CD4-positive, alpha-beta T cell (primary cell): ENCODE results near the gene TSPYL4. TPM values are rescaled to one million over a fixed set of nuclear protein-coding genes. Genes with fewer than 3 reads are reported as not detected.
"Not testable (repeated sequence)": the region's sequence is repeated elsewhere in the genome, so short reads cannot be mapped to it uniquely, and the experiment has no call there.

Source experiments
- ATAC-seq: fragments of 200-7000 bp; cut with Tn5 transposase; one replicate; pipeline ENCODE4 v1.10.0; 2022; ENCODE audit warnings: mild to moderate bottlenecking; ENCODE audit not compliant: poor library complexity
- CTCF ChIA-PET: fragments of 350-600 bp; sonication (Branson Sonifier 250); formaldehyde crosslinking; loops from one replicate; lab custom pipeline; 2021; ENCODE audit warnings: antibody characterized with exemption, inconsistent platforms; lab: Charles Lee
- POLR2A ChIA-PET: fragments of 350-600 bp; sonication (Branson Sonifier 250); formaldehyde crosslinking; loops from one replicate; lab custom pipeline; 2021; ENCODE audit warnings: antibody characterized with exemption, inconsistent platforms; lab: Charles Lee
- DNase-seq, 14 experiments: peaks; one replicate each; pipeline ENCODE4 v3.0.0-alpha.2; 2013 to 2020; ENCODE audit warnings: mixed read lengths in 2 of 14
- H3K27ac ChIP-seq, 2 donors: one replicate each; pipeline versions ENCODE4 v1.5.1 to v1.7.0; 2013; ENCODE audit warnings: low read length in 2 of 2, low read depth in 1 of 2, mild to moderate bottlenecking in 1 of 2
- H3K27me3 ChIP-seq, 2 experiments: 1 replicate in 1 of 2; 2 replicates in 1 of 2; pipeline versions ENCODE4 v1.6.1 to v1.7.0; 2013; ENCODE audit warnings: low read length in 2 of 2, control low read depth in 1 of 2, mild to moderate bottlenecking in 1 of 2, moderate library complexity in 1 of 2; ENCODE audit not compliant: insufficient read depth in 2 of 2, control insufficient read depth in 1 of 2
- H3K36me3 ChIP-seq: one replicate; pipeline ENCODE4 v1.6.1; 2013; ENCODE audit warnings: low read length, control low read depth; ENCODE audit not compliant: insufficient read depth
- H3K4me1 ChIP-seq: one replicate; pipeline ENCODE4 v1.6.1; 2013; ENCODE audit warnings: low read length, control low read depth; ENCODE audit not compliant: insufficient read depth
- H3K4me3 ChIP-seq: one replicate; pipeline ENCODE4 v1.5.1; 2013; ENCODE audit warnings: mild to moderate bottlenecking, low read length, moderate library complexity
- H3K9me3 ChIP-seq, 2 experiments: 1 replicate in 1 of 2; 2 replicates in 1 of 2; pipeline versions ENCODE4 v1.6.1 to v1.7.0; 2013; ENCODE audit warnings: low read length in 2 of 2, mild to moderate bottlenecking in 2 of 2, control low read depth in 1 of 2, moderate library complexity in 1 of 2; ENCODE audit not compliant: control insufficient read depth in 1 of 2, insufficient read depth in 1 of 2
- H3K27ac Mint-ChIP-seq: one replicate; pipeline ENCODE4 v1.8.0; 2020; ENCODE audit warnings: mixed read lengths
- H3K27me3 Mint-ChIP-seq: one replicate; pipeline ENCODE4 v1.8.0; 2021; ENCODE audit warnings: mixed read lengths
- H3K36me3 Mint-ChIP-seq: one replicate; pipeline ENCODE4 v1.8.0; 2021; ENCODE audit warnings: low read depth, mixed read lengths
- H3K4me1 Mint-ChIP-seq: one replicate; pipeline ENCODE4 v1.8.0; 2021; ENCODE audit warnings: low read depth, mixed read lengths
- H3K4me3 Mint-ChIP-seq: one replicate; pipeline ENCODE4 v1.8.0; 2020; ENCODE audit warnings: mild to moderate bottlenecking, mixed read lengths
- H3K9me3 Mint-ChIP-seq: one replicate; pipeline ENCODE4 v1.8.0; 2020; ENCODE audit warnings: mixed read lengths
- CTCF ChIP-seq: fragments of 200-600 bp; IDR thresholded peaks from one replicate; pipeline ENCODE4 v1.8.0; 2022; ENCODE audit warnings: antibody characterized with exemption, mild to moderate bottlenecking
- intact Hi-C, 2 experiments: fragments of 100-400 bp; cut with DNase I in 1 of 2; cut with micrococcal nuclease in 1 of 2; formaldehyde crosslinking; loops; one replicate each; pipeline versions ENCODE4 v1.15.1 to v1.9.0; 2023 to 2025; cut with DNase I, micrococcal nuclease
- total RNA-seq, 174 experiments: library from RNA in 2 of 174; stranded (reverse) in 2 of 174; gene quantifications; one replicate each; pipeline ENCODE4 v1.2.3 and lab custom pipeline; 2021 to 2026

TSPYL4 gene
- total RNA-seq, 2 experiments from 2014 or later = 35.9 to 37.7 TPM

GRCh38 chr6:116287689-116288282 is 33.9 kb upstream of the TSPYL4 start:
- Mint-ChIP-seq H3K27ac (no peak overlapping the region), H3K27me3 (no peaks in the 10 kb centered on the region), H3K36me3 (no peaks in the 10 kb centered on the region), H3K4me1 (no peaks in the 10 kb centered on the region), H3K9me3 (no peaks in the 10 kb centered on the region), H3K4me3 (no peak overlapping the region)
- DNase-seq (peak in 3 of 14 experiments; percentile 59 to 71 (median 67)), ATAC-seq (peak; percentile 87)
- POLR2A ChIA-PET = interaction anchor here (1.0 to 2.9 kb wide), 2 partner anchors 8 to 34 kb away, joined by 5 to 21 read pairs; partner anchors contain the start of genes TSPYL1 and TSPYL4
- no peak overlapping the region for H3K4me3 ChIP-seq
- CTCF ChIA-PET = interaction anchor here (0.6 to 2.7 kb wide), 18 partner anchors 8 to 284 kb away, joined by 3 to 32 read pairs (median 4); partner anchors contain the start of genes RWDD1, TSPYL1 and TSPYL4
- H3K27me3 ChIP-seq = no peaks in the 10 kb centered on the region
- peak; percentile 96 for TF ChIP-seq CTCF
- no peaks in the 10 kb centered on the region for H3K4me1 ChIP-seq
- no peak overlapping the region for H3K27ac ChIP-seq
- no peaks in the 10 kb centered on the region for H3K36me3 ChIP-seq
- intact Hi-C loops = loop anchor here (1.0 to 10.0 kb wide), 4 partner anchors 244 to 1387 kb away; partner anchors contain the start of gene NUS1 (in 1 of the 2)
- H3K9me3 ChIP-seq = no peaks in the 10 kb centered on the region

GRCh38 chr6:116286773-116287358 is 33.0 kb upstream of the TSPYL4 start:
- intact Hi-C loops = loop anchor here (1.0 to 10.0 kb wide), 4 partner anchors 244 to 1388 kb away; partner anchors contain the start of gene NUS1 (in 1 of the 2)
- CTCF ChIA-PET = interaction anchor here (0.6 to 2.7 kb wide), 17 partner anchors 7 to 278 kb away, joined by 3 to 32 read pairs (median 4); partner anchors contain the start of genes TSPYL1 and TSPYL4
- TF ChIP-seq CTCF = no peak
- no peaks in the 10 kb centered on the region for H3K36me3 ChIP-seq
- no peak overlapping the region for H3K4me3 Mint-ChIP-seq
- H3K27ac Mint-ChIP-seq = no peak overlapping the region
- ATAC-seq (no peak), DNase-seq (no peak)
- H3K9me3 ChIP-seq = no peaks in the 10 kb centered on the region
- H3K27me3 ChIP-seq = no peaks in the 10 kb centered on the region
- peaks cover 5% of the 10 kb centered on the region for H3K4me1 Mint-ChIP-seq
- H3K27me3 Mint-ChIP-seq = no peaks in the 10 kb centered on the region
- H3K9me3 Mint-ChIP-seq = no peaks in the 10 kb centered on the region
- no peaks in the 10 kb centered on the region for H3K4me1 ChIP-seq
- H3K27ac ChIP-seq = no peak overlapping the region
- POLR2A ChIA-PET = interaction anchor here (1.0 to 2.9 kb wide), 2 partner anchors 7 to 33 kb away, joined by 5 to 21 read pairs; partner anchors contain the start of genes TSPYL1 and TSPYL4
- H3K36me3 Mint-ChIP-seq = no peaks in the 10 kb centered on the region
- no peak overlapping the region for H3K4me3 ChIP-seq

- H3K36me3 Mint-ChIP-seq, CTCF ChIA-PET, H3K27me3 ChIP-seq, H3K36me3 ChIP-seq, H3K4me3 Mint-ChIP-seq, H3K9me3 Mint-ChIP-seq, DNase-seq, H3K4me3 ChIP-seq, H3K27me3 Mint-ChIP-seq, H3K27ac Mint-ChIP-seq, H3K27ac ChIP-seq, H3K9me3 ChIP-seq, POLR2A ChIA-PET, ATAC-seq: not testable (repeated sequence)
- H3K4me1 ChIP-seq = peaks cover 12% of the 10 kb centered on the region
- intact Hi-C loops = loop anchor here (5.0 to 10.0 kb wide), 4 partner anchors 282 to 1390 kb away; partner anchors contain the start of genes KPNA5 (in 1 of the 2) and NUS1 (in 1 of the 2)
- H3K4me1 Mint-ChIP-seq = peaks cover 21% of the 10 kb centered on the region
Measured at GRCh38 chr6:116284984-116285383, 31.1 kb upstream of the TSPYL4 start.
